ENCODE measurements around the gene CCDC47.

- TF ChIP-seq CTCF (IDR thresholded peaks at IDR 0.05) (peak; percentile 22 to 55 (median 42)), POLR2A (IDR thresholded peaks at IDR 0.05) (no peak)
These were observed 75.8 kb downstream of the CCDC47 start for GRCh38 chr17:63697341-63698286.

Data from adrenal gland (tissue), 5 donors.